ENCODE measurements around the gene ARL5C.

The ARL5C gene, protein sequence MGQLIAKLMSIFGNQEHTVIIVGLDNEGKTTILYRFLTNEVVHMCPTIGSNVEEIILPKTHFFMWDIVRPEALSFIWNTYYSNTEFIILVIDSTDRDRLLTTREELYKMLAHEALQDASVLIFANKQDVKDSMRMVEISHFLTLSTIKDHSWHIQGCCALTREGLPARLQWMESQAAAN

GRCh38 chr17:39165841-39166349 is at the start of gene ARL5C:
Gene ARL5C (minus strand): TSS chr17:39166161. CDS start chr17:39165760, 401 bp downstream.
- DNase-seq = no peak

DNA sequence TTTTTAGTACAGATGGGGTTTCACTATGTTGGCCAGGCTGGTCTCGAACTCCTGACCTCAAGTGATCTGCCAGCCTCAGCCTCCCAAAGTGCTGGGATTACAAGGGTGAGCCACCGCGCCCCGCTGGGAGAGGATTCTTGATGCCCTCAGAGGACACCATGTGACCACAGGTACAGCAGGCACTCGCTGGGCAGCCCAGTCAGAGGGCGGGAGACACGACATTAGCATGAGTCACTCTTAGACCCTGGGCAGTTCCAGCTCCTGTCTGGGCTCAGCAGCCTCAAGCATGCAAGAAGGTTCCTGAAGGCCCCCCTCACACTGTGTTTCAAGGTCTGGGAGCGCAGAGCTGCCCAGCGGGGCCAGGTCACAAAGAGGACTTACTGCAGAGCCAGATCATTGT is 47.9 kb upstream of the ARL5C start:
- no peak for DNase-seq

DNA sequence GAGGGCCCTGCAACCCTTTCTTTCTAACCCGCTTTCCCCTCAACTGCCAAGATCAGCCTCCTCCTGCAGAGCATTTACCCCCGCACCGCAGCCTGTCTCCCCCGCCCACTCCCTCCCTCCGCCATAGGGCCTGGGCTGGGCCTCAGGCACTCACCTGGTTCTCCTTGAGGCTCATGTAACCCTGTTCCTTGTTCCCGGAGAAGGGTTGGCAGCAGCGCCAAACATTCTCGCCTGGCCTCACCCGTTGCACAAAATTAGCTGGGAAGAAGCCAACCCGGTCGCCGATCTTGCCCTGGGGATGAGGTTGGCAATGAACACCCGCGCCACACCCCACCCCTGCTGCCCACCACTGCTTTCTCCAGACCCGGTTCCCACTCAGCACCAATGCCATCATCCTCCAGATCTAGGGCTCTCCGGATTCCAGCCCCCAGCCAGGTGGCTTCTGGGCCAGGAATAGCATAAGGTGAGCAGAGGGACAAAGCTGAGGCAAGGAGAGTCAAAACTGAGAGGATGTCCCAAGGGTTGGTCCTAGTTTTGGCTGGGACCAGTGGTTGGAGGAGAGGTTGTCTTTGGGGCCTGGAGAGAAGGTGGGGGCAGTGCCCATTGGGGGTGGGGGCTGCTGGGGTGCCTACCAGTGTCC is 47.0 kb upstream of the ARL5C start:
- no peak for DNase-seq

GRCh38 chr17:39212195-39212810 is 46.3 kb upstream of the ARL5C start:
- no peak for DNase-seq

- DNase-seq = no peak
Measured at GRCh38 chr17:39210093-39210434, 44.1 kb upstream of the ARL5C start.

DNA sequence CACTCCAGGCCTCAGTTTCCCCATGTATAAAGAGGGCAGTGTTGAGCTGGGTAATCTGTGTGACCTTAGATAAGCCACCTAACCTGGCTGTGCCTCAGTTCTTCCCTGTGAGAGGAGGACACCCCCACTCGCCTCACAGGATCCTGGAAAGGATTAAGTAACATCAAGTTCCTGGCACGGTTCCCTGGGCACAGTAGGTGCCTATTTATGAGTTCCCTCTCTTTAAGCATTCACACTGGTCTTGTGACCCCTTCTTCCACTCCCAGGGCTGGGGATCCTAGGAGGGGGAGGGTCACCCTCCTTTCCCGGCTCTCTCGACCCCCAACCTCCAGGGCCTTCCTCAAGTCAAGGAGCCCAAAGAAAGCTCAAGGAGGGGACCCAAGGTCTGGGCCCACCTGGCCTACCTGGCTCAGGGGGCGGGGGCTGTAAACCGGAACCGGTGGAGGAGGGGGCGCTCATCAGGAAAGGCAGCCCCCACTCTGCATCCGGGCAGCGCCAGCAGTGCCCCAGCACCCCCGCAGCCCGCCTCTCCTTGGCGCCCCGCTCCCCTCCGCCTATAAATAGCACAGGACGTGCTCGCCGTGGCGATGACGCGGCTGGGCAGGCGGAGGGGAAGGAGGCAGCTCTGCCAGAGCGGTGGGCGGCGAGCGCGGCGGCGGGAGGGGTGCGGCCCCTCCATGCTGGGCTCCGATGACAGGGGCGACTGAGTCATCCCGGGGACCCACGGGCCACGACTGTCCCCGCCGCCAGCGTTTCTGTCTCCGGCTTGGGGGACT is 43.5 kb upstream of the ARL5C start:
- no peak for DNase-seq

GRCh38 chr17:39208893-39209292 is 42.9 kb upstream of the ARL5C start:
- peak; percentile 27 to 61 for DNase-seq

DNA sequence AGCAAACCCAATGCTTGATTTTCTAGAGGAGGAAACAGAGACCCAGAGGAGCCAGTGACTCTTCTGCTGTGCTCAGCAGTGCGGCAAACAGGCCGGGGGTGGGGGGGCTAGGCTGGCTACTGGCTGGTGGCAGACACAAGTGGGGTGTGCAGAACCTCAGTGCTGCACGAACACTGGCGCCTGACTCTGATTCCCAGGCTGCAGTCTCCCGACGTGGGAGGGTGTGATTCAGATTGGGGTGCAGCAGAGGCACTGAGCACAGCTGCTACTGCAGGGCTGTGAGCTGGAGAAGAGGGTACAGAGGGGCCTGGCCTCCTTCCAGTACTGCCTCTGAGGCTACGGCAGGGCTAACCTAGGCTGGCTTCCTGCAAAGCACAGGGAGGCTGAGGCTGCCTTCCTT is 42.2 kb upstream of the ARL5C start:
- DNase-seq = no peak

DNA sequence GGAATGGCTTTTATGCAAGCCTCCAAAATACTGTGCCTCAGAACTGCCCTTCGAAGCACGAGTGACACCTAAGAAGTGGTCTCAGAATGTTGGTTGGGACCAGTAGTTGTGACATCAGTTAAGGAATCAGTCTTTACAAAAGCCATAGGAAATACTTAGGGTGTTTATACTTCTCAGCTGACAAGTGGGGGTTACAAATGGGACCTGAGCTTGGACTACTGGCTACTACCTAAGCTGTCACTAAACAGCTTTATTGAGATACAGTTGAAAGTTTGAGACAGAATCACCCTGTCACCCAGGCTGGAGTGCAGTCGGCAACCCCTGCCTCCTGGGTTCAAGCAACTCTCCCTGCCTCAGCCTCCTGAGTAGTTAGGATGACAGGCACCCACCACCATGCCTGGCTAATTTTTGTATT is 39.2 kb upstream of the ARL5C start:
- no peak for DNase-seq

DNA sequence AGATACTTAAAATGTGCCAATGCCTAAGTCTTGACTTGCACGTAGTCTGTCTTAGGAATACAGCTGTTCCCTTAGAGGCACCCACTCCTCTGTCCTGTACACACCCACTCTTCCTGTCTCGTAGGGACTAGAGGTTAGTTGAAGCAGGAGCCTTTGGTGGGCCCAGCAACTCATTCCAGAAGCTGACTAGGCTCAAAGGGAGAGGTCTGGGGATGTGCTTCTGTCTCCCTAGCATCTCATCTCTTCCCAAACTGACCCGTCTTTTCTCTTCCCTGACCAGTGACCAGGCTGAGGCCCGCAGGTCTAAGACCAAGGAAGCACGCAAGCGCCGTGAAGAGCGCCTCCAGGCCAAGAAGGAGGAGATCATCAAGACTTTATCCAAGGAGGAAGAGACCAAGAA is 38.3 kb upstream of the ARL5C start:
- DNase-seq = no peak

DNA sequence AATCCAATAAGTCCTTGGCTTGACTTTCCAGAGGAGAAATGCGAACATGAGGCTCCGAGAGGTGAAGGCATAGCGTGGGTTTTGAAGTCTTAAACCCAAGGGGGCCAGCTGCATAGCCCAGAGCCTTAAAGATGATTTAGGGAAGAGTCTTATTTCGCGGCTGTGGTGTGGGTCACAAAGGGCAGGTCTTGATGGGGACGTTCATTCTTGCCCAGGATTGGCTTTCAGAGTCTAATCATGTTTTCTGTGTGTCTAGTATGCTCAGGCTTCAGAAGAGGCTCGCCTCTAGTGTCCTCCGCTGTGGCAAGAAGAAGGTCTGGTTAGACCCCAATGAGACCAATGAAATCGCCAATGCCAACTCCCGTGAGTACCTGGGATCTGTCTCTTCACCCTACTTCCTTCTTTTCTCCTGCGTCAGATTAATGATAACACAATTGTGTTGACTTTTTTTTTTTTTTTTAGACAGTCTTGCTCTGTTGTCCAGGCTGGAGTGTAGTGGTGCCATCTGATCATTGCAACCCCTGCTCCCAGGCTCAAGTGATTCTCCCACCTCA is 35.1 kb upstream of the ARL5C start:
- DNase-seq = no peak

DNA sequence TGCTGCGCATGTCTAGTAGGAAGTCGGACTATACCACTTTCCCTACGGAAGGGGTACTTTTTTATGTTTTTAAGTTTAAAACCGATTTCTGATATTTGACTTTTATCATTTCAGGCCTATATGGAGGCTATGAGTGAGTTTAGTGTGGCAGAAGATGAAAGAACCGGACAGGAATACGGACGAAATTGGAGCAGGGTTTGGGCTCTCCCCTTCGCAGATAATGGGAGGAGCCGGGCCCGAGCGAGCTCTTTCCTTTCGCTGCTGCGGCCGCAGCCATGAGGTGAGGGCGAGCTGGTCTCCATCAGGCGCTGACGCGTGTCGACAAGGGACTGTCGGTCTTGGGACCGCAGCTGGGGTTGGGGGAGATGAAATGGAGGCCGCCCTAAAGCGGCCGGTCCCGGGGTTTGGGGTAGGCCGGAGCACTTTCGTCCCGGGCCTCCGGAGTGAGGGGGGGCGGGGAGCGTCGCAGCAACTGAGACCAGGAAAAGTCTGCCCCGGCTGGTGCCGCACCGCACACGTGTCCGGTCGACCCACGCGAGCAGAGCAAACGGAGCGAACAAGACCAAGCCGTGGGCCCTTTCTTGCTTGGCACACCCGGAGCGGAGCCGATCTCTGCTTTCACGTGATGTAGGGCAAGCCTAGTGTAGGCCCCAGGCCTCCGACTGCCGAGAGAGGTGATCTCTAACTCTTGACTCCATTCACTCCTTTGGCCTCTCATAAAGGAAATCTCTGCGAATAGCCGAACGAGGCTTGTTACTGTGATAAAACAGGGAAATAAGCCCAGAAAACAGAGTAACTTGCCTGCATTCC is 34.3 kb upstream of the ARL5C start, which contains the start of gene RPL19:
TSS of gene RPL19 (plus strand) at position 214 of the 810 bp plus-strand sequence. CDS start at position 276, 62 bp downstream.
- DNase-seq = peak; percentile 55 to 94

DNA sequence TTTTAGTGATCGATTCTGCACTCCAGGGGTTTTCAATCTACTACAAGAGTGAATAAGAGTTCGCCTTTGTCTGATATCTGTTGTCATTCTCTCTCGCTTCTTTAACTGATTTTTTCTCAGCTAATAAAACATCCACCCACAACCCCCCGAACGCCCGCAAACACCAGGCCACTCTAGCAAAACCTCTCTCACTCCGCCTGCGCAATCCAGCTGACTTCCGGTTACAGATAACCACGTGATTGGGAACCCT is 33.8 kb upstream of the ARL5C start:
- peak; percentile 72 to 94 for DNase-seq

- DNase-seq = no peak
Measured at GRCh38 chr17:39198186-39198566, 32.2 kb upstream of the ARL5C start.

DNA sequence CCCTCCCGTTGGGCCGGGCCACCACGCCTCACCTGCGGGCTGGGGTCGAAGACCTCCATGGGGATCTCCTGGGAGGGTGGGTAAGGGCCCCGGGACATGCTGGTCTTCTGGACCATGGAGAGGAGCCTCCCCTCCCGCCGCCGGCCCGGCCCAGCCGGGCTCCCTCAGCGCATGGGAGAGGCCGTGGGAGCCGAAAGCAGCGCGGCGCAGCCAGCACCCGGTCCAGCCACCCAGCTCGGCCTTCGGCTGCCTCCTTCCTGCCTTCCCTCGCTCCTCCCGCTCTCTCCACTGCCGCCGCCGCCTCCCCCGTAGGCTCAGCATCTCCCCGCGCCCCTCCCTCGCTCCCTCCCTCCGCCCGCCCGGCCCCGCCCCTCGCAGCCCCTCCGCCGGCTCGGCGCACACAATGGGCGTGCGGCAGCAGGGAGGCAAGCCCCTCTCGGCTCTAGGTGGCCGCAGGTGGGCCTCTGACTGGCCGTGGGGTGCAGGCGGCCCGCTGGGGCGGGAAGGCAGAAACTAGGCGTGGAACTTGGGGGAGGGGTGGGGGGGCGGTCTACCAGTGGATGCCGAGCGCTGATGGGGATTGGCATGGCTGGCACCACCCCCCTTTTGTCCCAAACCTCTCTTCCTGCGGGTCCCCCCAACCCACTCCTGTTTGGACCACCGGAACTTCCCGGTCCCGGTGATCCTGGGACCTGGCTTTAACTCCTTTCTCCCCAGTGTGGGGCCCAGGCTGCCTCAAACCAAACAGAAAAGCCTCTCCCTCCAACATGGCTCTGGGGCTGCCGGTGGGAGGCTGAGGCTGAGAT is 31.6 kb upstream of the ARL5C start, which contains the start of gene CACNB1:
TSS of gene CACNB1 (minus strand) at position 290 of the 806 bp plus-strand sequence. CDS start at position 116, 174 bp downstream.
- DNase-seq = peak in 1 of 2 experiments; percentile 60

- no peak for DNase-seq
Measured at GRCh38 chr17:39196808-39197291, 30.9 kb upstream of the ARL5C start.

- DNase-seq = no peak
Measured at GRCh38 chr17:39196241-39196807, 30.4 kb upstream of the ARL5C start.

DNA sequence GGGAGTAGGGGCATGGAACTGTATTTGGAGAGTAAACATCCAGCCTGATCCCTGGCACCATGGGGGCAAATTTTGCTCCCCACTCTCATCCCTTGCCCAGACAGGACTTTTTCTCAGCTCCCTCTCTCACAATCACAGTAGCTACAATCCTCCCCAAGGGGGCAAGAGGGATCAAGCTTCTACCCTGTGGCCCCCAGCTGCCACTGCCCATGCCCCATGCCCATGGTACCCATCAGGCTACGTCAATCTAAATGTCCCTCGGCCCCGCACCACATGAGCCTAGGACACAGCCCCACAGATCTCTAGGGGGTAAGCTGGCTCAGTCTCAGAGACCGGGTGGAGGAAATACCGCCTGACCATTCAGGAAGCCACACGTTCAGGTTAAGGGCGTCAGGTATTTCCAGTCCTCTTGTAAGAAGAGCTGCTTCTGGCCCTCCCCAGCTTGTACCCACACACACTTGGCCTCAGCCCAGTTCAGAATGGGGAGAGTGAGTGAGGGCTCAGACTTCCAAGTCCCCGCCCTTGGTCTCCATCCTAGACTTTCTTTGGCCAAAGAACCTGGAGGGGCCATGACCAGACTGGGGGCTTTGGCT is 29.7 kb upstream of the ARL5C start:
- DNase-seq = no peak

GRCh38 chr17:39194985-39195524 is 29.1 kb upstream of the ARL5C start:
- no peak for DNase-seq

Measured in NCI-H187 (cell line).